OCI-LY1 (cell line): ENCODE results near the gene KIF21A.

Experiments
- EZH2 ChIP-seq: fragments of 200-600 bp; sonication (generic), shearing (Covaris generic); IDR thresholded peaks from 2 replicates; pipeline ENCODE4 v1.8.0; 2017; ENCODE audit warnings: borderline replicate concordance, mixed run types, mild to moderate bottlenecking, antibody characterized with exemption, low read length, moderate library complexity, mixed read lengths
- TF ChIP-seq, protein P1 (sequence below): fragments of 200-600 bp; sonication (generic), shearing (Covaris generic); IDR thresholded peaks from 2 replicates; pipeline ENCODE4 v1.5.1; 2017; ENCODE audit warnings: mild to moderate bottlenecking, antibody characterized with exemption, low read length, moderate library complexity, mixed read lengths

DNA sequence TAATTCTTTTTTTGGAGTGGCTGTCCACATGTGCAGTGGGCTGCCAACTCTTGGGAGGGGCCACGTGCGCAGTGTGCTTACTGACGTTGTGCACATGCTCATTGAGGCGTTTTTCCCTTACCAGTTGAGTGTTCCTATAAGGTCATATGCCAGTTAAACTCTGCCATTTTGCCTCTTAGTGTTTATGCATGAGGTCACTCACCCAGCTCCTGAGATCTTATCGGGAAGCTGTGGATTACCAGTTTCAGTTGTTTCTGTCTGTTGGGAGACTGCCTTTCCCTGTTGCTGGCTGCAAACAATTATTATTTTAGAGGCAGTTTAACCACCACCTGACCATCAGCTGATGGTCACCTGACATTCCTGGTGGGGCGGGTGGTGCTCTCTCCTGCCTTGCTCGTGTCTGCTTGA is 16.1 kb upstream of the KIF21A start:
- TF ChIP-seq, protein P1, sequence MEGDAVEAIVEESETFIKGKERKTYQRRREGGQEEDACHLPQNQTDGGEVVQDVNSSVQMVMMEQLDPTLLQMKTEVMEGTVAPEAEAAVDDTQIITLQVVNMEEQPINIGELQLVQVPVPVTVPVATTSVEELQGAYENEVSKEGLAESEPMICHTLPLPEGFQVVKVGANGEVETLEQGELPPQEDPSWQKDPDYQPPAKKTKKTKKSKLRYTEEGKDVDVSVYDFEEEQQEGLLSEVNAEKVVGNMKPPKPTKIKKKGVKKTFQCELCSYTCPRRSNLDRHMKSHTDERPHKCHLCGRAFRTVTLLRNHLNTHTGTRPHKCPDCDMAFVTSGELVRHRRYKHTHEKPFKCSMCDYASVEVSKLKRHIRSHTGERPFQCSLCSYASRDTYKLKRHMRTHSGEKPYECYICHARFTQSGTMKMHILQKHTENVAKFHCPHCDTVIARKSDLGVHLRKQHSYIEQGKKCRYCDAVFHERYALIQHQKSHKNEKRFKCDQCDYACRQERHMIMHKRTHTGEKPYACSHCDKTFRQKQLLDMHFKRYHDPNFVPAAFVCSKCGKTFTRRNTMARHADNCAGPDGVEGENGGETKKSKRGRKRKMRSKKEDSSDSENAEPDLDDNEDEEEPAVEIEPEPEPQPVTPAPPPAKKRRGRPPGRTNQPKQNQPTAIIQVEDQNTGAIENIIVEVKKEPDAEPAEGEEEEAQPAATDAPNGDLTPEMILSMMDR, result no peak
- TF ChIP-seq EZH2, result no peak
